HL-60 (cell line): Measurements from ENCODE around the gene SORCS1.

ENCODE experiments used
- SPI1 ChIP-seq: IDR thresholded peaks from 2 replicates; pipeline ENCODE4 v1.6.1; 2012; ENCODE audit warnings: low read depth, mild to moderate bottlenecking, borderline replicate concordance
- TF ChIP-seq, protein P1 (sequence below): IDR thresholded peaks from one replicate; pipeline ENCODE4 v1.5.1; 2011; ENCODE audit warnings: low read length, control low read depth, inconsistent platforms; ENCODE audit not compliant: insufficient read depth
- TF ChIP-seq, protein P2 (sequence below): IDR thresholded peaks from 2 replicates; pipeline ENCODE4 v1.6.1; 2012; ENCODE audit warnings: low read depth; ENCODE audit not compliant: insufficient replicate concordance

DNA sequence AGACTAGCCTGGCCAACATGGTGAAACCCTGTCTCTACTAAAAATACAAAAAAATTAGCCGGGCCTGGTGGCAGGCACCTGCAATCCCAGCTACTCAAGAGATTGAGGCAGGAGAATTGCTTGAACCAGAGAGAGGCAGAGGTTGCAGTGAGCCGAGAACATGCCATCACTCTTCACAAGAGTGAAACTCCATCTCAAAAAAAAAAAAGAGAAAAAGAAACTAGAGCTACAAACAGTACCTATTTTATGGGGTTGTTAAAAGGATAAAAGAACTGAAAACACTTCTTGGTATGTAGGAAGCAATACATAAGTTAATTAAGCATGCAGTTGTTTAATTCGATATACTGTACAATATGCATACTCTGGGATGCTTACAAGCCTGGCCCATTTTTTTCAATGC is 216.9 kb downstream of the SORCS1 start:
- TF ChIP-seq, protein P1, sequence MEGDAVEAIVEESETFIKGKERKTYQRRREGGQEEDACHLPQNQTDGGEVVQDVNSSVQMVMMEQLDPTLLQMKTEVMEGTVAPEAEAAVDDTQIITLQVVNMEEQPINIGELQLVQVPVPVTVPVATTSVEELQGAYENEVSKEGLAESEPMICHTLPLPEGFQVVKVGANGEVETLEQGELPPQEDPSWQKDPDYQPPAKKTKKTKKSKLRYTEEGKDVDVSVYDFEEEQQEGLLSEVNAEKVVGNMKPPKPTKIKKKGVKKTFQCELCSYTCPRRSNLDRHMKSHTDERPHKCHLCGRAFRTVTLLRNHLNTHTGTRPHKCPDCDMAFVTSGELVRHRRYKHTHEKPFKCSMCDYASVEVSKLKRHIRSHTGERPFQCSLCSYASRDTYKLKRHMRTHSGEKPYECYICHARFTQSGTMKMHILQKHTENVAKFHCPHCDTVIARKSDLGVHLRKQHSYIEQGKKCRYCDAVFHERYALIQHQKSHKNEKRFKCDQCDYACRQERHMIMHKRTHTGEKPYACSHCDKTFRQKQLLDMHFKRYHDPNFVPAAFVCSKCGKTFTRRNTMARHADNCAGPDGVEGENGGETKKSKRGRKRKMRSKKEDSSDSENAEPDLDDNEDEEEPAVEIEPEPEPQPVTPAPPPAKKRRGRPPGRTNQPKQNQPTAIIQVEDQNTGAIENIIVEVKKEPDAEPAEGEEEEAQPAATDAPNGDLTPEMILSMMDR: no peak
- TF ChIP-seq, protein P2, sequence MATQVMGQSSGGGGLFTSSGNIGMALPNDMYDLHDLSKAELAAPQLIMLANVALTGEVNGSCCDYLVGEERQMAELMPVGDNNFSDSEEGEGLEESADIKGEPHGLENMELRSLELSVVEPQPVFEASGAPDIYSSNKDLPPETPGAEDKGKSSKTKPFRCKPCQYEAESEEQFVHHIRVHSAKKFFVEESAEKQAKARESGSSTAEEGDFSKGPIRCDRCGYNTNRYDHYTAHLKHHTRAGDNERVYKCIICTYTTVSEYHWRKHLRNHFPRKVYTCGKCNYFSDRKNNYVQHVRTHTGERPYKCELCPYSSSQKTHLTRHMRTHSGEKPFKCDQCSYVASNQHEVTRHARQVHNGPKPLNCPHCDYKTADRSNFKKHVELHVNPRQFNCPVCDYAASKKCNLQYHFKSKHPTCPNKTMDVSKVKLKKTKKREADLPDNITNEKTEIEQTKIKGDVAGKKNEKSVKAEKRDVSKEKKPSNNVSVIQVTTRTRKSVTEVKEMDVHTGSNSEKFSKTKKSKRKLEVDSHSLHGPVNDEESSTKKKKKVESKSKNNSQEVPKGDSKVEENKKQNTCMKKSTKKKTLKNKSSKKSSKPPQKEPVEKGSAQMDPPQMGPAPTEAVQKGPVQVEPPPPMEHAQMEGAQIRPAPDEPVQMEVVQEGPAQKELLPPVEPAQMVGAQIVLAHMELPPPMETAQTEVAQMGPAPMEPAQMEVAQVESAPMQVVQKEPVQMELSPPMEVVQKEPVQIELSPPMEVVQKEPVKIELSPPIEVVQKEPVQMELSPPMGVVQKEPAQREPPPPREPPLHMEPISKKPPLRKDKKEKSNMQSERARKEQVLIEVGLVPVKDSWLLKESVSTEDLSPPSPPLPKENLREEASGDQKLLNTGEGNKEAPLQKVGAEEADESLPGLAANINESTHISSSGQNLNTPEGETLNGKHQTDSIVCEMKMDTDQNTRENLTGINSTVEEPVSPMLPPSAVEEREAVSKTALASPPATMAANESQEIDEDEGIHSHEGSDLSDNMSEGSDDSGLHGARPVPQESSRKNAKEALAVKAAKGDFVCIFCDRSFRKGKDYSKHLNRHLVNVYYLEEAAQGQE: no peak
- no peak for TF ChIP-seq SPI1
